Keratinocyte (primary cell): ENCODE measurements around the gene CCDC97. TPM values are rescaled to one million over a fixed set of nuclear protein-coding genes. Genes with fewer than 3 reads are reported as not detected.

Source experiments
- DNase-seq: peaks from one replicate; pipeline ENCODE4 v3.0.0-alpha.2; 2011; ENCODE audit warnings: low read depth, missing footprints, low spot score
- FAIRE-seq: peaks from 2 replicates; lab custom pipeline; 2011; peaks lifted over from hg19 to GRCh38; lab: Jason Lieb, UNC
- H2AFZ ChIP-seq: 2 replicates; pipeline ENCODE4 v1.6.0; 2012; ENCODE audit warnings: low read length, control low read depth, inconsistent platforms; ENCODE audit not compliant: control insufficient read depth
- H3K27ac ChIP-seq: 2 replicates; pipeline ENCODE4 v1.5.1; 2011; ENCODE audit warnings: low read length; ENCODE audit not compliant: control insufficient read depth, insufficient read depth
- H3K27me3 ChIP-seq: 3 replicates; pipeline ENCODE4 v1.6.0; 2011; ENCODE audit warnings: low read length; ENCODE audit not compliant: control insufficient read depth, insufficient read depth; ENCODE audit errors: extremely low read depth
- H3K36me3 ChIP-seq, 2 experiments: 2 replicates in 1 of 2; 3 replicates in 1 of 2; pipeline ENCODE4 v1.5.1; 2011; ENCODE audit warnings: low read length in 2 of 2, mild to moderate bottlenecking in 1 of 2; ENCODE audit not compliant: control insufficient read depth in 2 of 2, insufficient read depth in 2 of 2; ENCODE audit errors: extremely low read depth in 1 of 2
- H3K4me1 ChIP-seq: 3 replicates; pipeline ENCODE4 v1.5.1; 2011; ENCODE audit warnings: low read length; ENCODE audit not compliant: control insufficient read depth, insufficient read depth; ENCODE audit errors: extremely low read depth
- H3K4me2 ChIP-seq: 3 replicates; pipeline ENCODE4 v1.6.0; 2011; ENCODE audit warnings: low read depth, low read length; ENCODE audit not compliant: control insufficient read depth, insufficient read depth; ENCODE audit errors: extremely low read depth
- H3K4me3 ChIP-seq, 3 experiments: fragments of 200-600 bp in 1 of 3; sonication (generic) in 1 of 3; 2 replicates in 2 of 3; 3 replicates in 1 of 3; pipeline ENCODE4 v1.5.1; 2011 to 2016; ENCODE audit warnings: low read length in 3 of 3, mild to moderate bottlenecking in 3 of 3, control low read depth in 2 of 3, inconsistent platforms in 1 of 3, low read depth in 1 of 3, mixed read lengths in 1 of 3, mixed run types in 1 of 3, moderate library complexity in 1 of 3; ENCODE audit not compliant: control insufficient read depth in 2 of 3, insufficient read depth in 2 of 3; ENCODE audit errors: extremely low read depth in 1 of 3
- H3K79me2 ChIP-seq: 2 replicates; pipeline ENCODE4 v1.6.0; 2012; ENCODE audit warnings: low read length; ENCODE audit not compliant: control insufficient read depth, insufficient read depth
- H3K9ac ChIP-seq: 3 replicates; pipeline ENCODE4 v1.6.0; 2011; ENCODE audit warnings: low read length; ENCODE audit not compliant: control insufficient read depth, insufficient read depth; ENCODE audit errors: extremely low read depth
- H3K9me1 ChIP-seq: 3 replicates; pipeline ENCODE4 v1.6.0; 2011; ENCODE audit warnings: low read length; ENCODE audit not compliant: control insufficient read depth, insufficient read depth; ENCODE audit errors: extremely low read depth
- H3K9me3 ChIP-seq: 2 replicates; pipeline ENCODE4 v1.5.1; 2012; ENCODE audit warnings: low read depth, low read length; ENCODE audit not compliant: control insufficient read depth
- H4K20me1 ChIP-seq: 3 replicates; pipeline ENCODE4 v1.6.0; 2011; ENCODE audit warnings: low read length; ENCODE audit not compliant: control insufficient read depth, insufficient read depth; ENCODE audit errors: extremely low read depth
- EZH2 ChIP-seq: IDR thresholded peaks from one replicate; pipeline ENCODE4 v1.6.1; 2012; ENCODE audit warnings: inconsistent platforms, mild to moderate bottlenecking, low read length, moderate library complexity
- dilution Hi-C: fragments of 300-500 bp; cut with MboI; formaldehyde crosslinking; loops from one replicate; pipeline ENCODE4 v1.7.0; 2020; ENCODE audit warnings: low sequenced_read_pairs; ENCODE audit not compliant: extremely low pct_ligation_motif_present
- polyA plus RNA-seq, 5 experiments: library from polyadenylated mRNA; depleted of rRNA in 3 of 5; stranded (reverse) in 3 of 5; stranded (forward) in 1 of 5; unstranded in 1 of 5; fragments of >200 nt; gene quantifications; 1 replicate in 1 of 5; 2 replicates in 3 of 5; 3 replicates in 1 of 5; pipeline versions ENCODE4 v1.2.1 to v1.2.3, GENCODE V29; 2011 to 2012; ENCODE audit warnings: missing spikeins in 2 of 5, low read depth in 1 of 5, low replicate concordance in 1 of 5
- TF ChIP-seq, protein P1 (sequence below), 3 experiments: IDR thresholded peaks in 1 of 3; conservative IDR thresholded peaks in 1 of 3; optimal IDR thresholded peaks in 1 of 3; 2 replicates in 2 of 3; 3 replicates in 1 of 3; pipeline versions ENCODE3 to v1.5.1; 2011; ENCODE audit warnings: low read length in 3 of 3, mild to moderate bottlenecking in 3 of 3, moderate library complexity in 2 of 3, control low read depth in 1 of 3, inconsistent platforms in 1 of 3; ENCODE audit not compliant: insufficient read depth in 2 of 3; ENCODE audit errors: extremely low read depth in 1 of 3

Gene CCDC97
- polyA plus RNA-seq, 1 donor (not counting 4 experiments of a cell fraction or from before 2014, with no cell fraction given): 6.8 TPM

GRCh38 chr19:41308450-41309179 lies 1.4 kb upstream of the CCDC97 start:
- TF ChIP-seq, protein P1, sequence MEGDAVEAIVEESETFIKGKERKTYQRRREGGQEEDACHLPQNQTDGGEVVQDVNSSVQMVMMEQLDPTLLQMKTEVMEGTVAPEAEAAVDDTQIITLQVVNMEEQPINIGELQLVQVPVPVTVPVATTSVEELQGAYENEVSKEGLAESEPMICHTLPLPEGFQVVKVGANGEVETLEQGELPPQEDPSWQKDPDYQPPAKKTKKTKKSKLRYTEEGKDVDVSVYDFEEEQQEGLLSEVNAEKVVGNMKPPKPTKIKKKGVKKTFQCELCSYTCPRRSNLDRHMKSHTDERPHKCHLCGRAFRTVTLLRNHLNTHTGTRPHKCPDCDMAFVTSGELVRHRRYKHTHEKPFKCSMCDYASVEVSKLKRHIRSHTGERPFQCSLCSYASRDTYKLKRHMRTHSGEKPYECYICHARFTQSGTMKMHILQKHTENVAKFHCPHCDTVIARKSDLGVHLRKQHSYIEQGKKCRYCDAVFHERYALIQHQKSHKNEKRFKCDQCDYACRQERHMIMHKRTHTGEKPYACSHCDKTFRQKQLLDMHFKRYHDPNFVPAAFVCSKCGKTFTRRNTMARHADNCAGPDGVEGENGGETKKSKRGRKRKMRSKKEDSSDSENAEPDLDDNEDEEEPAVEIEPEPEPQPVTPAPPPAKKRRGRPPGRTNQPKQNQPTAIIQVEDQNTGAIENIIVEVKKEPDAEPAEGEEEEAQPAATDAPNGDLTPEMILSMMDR (optimal IDR thresholded peaks at IDR 0.05 in 1 of 3, IDR thresholded peaks at IDR 0.05 in 1 of 3, conservative IDR thresholded peaks at IDR 0.05 in 1 of 3; ENCODE audit: extremely low read depth in 1 of 3, insufficient read depth in 2 of 3, low read length in 3 of 3): peak; percentile 89 to 99 (median 91)
- no peak for TF ChIP-seq EZH2
- DNase-seq: peak; percentile 55
- FAIRE-seq: peak; percentile 56
- H3K9me1 ChIP-seq: no peaks in the 10 kb centered on the region
- dilution Hi-C loops: no loop called here
- H3K27ac ChIP-seq: peak overlapping the region; percentile 97
- H4K20me1 ChIP-seq: no peaks in the 10 kb centered on the region
- peaks cover 24% of the 10 kb centered on the region for H3K4me1 ChIP-seq
- peak overlapping the region; percentile 95 for H3K9ac ChIP-seq
- no peaks in the 10 kb centered on the region for H3K9me3 ChIP-seq
- H3K79me2 ChIP-seq: peaks cover 28% of the 10 kb centered on the region
- no peak overlapping the region for H2AFZ ChIP-seq
- H3K4me2 ChIP-seq: peak overlapping the region; percentile 99
- H3K4me3 ChIP-seq: peak overlapping the region in 1 of 3 experiments; percentile 95
- H3K36me3 ChIP-seq: peaks cover 33 to 38% of the 10 kb centered on the region in 2 experiments
- no peaks in the 10 kb centered on the region for H3K27me3 ChIP-seq

DNA sequence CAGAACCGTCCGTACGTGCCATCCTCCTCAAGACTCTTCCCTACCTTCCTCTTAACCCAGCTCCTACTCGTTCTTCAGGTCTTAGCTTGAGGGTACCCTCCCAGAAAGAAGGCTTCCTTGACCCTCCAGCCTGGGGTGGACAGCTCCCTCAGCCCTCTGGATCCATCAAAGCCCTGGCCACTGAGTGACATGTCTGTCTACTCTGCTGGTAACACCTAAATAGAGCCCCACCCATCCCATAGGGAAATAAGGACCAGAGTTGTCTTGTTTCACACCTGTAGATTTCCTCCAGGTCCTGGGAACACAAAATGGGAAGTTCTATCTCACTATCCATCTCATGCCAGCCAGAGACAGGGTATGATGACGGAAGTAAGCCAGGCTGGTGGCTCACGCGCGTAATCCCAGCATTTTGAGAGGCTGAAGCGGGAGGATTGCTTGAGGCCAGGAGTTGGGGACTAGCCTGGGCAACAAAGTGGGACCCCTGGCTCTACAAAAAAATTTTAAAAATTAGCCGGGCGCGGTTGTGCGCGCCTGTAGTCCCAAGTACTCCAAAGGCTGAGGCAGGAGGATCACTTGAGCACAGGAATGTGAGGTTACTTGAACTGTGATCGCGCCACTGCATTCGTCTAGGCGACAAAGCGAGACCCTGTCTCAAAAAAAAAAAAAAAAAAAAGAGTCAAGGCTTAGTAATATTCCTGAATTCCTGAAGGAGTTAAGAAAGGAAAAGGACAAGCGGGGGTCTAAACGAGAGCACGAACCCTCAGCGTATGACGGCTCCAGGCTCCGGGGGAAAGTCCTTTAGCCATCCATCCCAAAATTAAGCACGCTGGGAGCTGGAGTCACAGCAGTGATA lies 566 bp upstream of the CCDC97 start:
- Histone ChIP-seq H2AFZ (peak overlapping the region; percentile 92), H3K4me1 (peaks cover 24% of the 10 kb centered on the region), H3K79me2 (peaks cover 28% of the 10 kb centered on the region), H3K9ac (peak overlapping the region; percentile 95), H3K9me1 (no peaks in the 10 kb centered on the region), H3K9me3 (no peaks in the 10 kb centered on the region), H4K20me1 (no peaks in the 10 kb centered on the region), H3K4me2 (peak overlapping the region; percentile 99), H3K36me3 (peaks cover 26 to 30% of the 10 kb centered on the region in 2 experiments), H3K27ac (peak overlapping the region; percentile 97), H3K4me3 (peak overlapping the region; percentile 79 to 95 (median 89)), H3K27me3 (no peaks in the 10 kb centered on the region)
- dilution Hi-C loops: no loop called here
- no peak for TF ChIP-seq EZH2
- TF ChIP-seq, protein P1 (optimal IDR thresholded peaks at IDR 0.05 in 1 of 3, IDR thresholded peaks at IDR 0.05 in 1 of 3, conservative IDR thresholded peaks at IDR 0.05 in 1 of 3; ENCODE audit: extremely low read depth in 1 of 3, insufficient read depth in 2 of 3, low read length in 3 of 3): no peak
- no peak for FAIRE-seq
- DNase-seq: no peak
